OCI-LY1 (cell line): Measurements from ENCODE around the gene CDC42.
"Not testable (repeated sequence)": the region's sequence is repeated elsewhere in the genome, so short reads cannot be mapped to it uniquely, and the experiment has no call there.

Experiments used
- CTCF ChIP-seq: fragments of 200-600 bp; sonication (generic), shearing (Covaris generic); IDR thresholded peaks from 2 replicates; pipeline ENCODE4 v1.5.1; 2017; ENCODE audit warnings: mild to moderate bottlenecking, antibody characterized with exemption, low read length, moderate library complexity, mixed read lengths
- EZH2 ChIP-seq: fragments of 200-600 bp; sonication (generic), shearing (Covaris generic); IDR thresholded peaks from 2 replicates; pipeline ENCODE4 v1.8.0; 2017; ENCODE audit warnings: borderline replicate concordance, mixed run types, mild to moderate bottlenecking, antibody characterized with exemption, low read length, moderate library complexity, mixed read lengths

GRCh38 chr1:22006736-22007135 lies 45.8 kb upstream of the CDC42 start:
- not testable (repeated sequence) for TF ChIP-seq CTCF, EZH2
